Osteocyte (in vitro differentiated cells): ENCODE results near the gene PIP4K2B. TPM values are rescaled to one million over a fixed set of nuclear protein-coding genes. Genes with fewer than 3 reads are reported as not detected.

Source experiments
- DNase-seq: peaks from one replicate; pipeline ENCODE4 v3.0.0; 2021; ENCODE audit warnings: mixed read lengths; ENCODE audit not compliant: unreplicated experiment; ENCODE audit errors: extremely low spot score
- H3K27ac Mint-ChIP-seq: one replicate; pipeline ENCODE4 v1.8.0; 2021; ENCODE audit warnings: mild to moderate bottlenecking, mixed read lengths; ENCODE audit not compliant: unreplicated experiment
- H3K27me3 Mint-ChIP-seq: one replicate; pipeline ENCODE4 v1.8.0; 2021; ENCODE audit warnings: mixed read lengths; ENCODE audit not compliant: unreplicated experiment
- H3K36me3 Mint-ChIP-seq: one replicate; pipeline ENCODE4 v1.8.0; 2021; ENCODE audit warnings: mixed read lengths; ENCODE audit not compliant: unreplicated experiment
- H3K4me1 Mint-ChIP-seq: one replicate; pipeline ENCODE4 v1.8.0; 2021; ENCODE audit warnings: mixed read lengths; ENCODE audit not compliant: unreplicated experiment
- H3K4me3 Mint-ChIP-seq: one replicate; pipeline ENCODE4 v1.8.0; 2021; ENCODE audit warnings: mild to moderate bottlenecking, moderate library complexity, mixed read lengths; ENCODE audit not compliant: unreplicated experiment
- H3K9me3 Mint-ChIP-seq: one replicate; pipeline ENCODE4 v1.8.0; 2021; ENCODE audit warnings: mixed read lengths; ENCODE audit not compliant: unreplicated experiment
- total RNA-seq: library from RNA; stranded (reverse); gene quantifications from 2 replicates; pipeline ENCODE4 v1.2.1, GENCODE V29; 2021
- TF ChIP-seq, protein P1 (sequence below): fragments of 200-600 bp; sonication (generic); IDR thresholded peaks from 2 replicates; pipeline ENCODE4 v1.5.0; 2021; ENCODE audit warnings: antibody characterized with exemption, mild to moderate bottlenecking, moderate library complexity

PIP4K2B gene
- total RNA-seq, 1 donor from 2014 or later, result 77.4 TPM

DNA sequence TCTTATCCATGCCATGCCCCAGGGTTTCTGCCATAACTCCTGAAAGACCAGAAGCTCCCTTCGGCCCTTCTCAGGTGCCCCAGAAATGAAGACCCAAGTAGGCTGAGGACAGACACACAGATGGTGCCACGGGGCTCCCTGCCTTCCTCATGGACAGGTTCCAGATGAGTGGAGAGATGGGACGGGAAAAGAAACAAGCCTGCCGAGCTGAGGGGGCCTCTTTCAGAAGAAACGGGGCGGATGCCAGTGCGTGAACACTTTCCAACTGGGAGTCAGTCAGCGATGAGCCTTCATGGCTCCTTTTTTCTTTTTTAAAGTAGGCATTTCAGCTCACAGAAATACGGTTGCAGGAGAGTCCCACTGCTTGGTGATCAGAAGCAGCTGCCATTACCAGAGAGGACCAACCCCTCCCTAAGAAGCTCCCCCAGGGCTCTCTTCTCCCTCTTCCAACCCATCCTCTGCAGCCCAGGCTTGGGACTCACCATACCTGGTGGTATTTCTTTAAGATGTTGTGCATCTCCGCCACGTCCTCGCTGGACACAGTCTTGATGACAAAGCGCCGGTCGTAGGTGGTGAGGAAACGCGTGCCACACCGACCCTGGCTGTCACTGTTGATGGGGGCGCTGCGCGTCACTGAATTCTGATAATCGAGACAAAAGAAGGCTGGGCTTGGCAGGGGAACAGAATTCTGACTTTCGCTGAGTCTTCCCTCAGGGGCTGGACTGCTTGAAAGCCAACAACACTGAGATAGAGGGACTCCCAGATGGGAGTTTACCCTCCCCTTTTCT is 19.2 kb downstream of the PIP4K2B start:
- H3K27me3 Mint-ChIP-seq, result no peaks in the 10 kb centered on the region
- no peak for DNase-seq
- TF ChIP-seq, protein P1, sequence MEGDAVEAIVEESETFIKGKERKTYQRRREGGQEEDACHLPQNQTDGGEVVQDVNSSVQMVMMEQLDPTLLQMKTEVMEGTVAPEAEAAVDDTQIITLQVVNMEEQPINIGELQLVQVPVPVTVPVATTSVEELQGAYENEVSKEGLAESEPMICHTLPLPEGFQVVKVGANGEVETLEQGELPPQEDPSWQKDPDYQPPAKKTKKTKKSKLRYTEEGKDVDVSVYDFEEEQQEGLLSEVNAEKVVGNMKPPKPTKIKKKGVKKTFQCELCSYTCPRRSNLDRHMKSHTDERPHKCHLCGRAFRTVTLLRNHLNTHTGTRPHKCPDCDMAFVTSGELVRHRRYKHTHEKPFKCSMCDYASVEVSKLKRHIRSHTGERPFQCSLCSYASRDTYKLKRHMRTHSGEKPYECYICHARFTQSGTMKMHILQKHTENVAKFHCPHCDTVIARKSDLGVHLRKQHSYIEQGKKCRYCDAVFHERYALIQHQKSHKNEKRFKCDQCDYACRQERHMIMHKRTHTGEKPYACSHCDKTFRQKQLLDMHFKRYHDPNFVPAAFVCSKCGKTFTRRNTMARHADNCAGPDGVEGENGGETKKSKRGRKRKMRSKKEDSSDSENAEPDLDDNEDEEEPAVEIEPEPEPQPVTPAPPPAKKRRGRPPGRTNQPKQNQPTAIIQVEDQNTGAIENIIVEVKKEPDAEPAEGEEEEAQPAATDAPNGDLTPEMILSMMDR, result no peak
- H3K4me3 Mint-ChIP-seq, result no peak overlapping the region
- H3K4me1 Mint-ChIP-seq, result no peaks in the 10 kb centered on the region
- no peaks in the 10 kb centered on the region for H3K9me3 Mint-ChIP-seq
- no peak overlapping the region for H3K27ac Mint-ChIP-seq
- peaks cover 40% of the 10 kb centered on the region for H3K36me3 Mint-ChIP-seq

DNA sequence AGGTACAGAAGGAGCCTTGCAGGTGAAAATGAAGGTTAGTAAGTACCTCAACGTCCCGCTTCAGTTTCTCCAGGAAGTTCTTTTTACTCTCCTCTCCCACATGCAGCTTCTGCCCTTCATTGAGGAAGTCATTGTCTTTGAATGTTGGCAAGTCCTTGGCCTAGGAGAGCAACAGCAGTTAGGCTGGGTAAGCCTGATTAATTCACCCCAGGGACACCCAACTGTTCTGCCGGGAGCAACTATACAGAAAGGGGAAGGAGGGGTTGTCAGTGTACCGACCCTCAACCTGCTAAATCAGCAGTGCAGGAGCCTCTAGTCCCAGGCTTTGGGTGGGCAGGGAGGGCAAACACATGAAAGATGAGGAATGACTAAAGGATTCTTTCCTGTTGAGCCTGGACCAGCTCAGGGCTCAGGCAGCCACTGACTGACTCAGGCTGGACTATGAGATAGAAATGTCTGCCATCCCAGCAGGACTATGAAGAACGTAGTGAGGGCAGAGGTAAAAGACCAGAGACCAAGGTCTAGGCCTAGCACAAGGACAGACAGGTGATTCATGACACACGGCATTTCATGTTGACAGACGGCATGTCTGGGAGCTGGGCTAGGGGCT is 21.6 kb downstream of the PIP4K2B start:
- no peak overlapping the region for H3K4me3 Mint-ChIP-seq
- H3K9me3 Mint-ChIP-seq, result no peaks in the 10 kb centered on the region
- H3K27ac Mint-ChIP-seq, result no peak overlapping the region
- DNase-seq, result no peak
- TF ChIP-seq, protein P1, result no peak
- peaks cover 44% of the 10 kb centered on the region for H3K36me3 Mint-ChIP-seq
- no peaks in the 10 kb centered on the region for H3K27me3 Mint-ChIP-seq
- H3K4me1 Mint-ChIP-seq, result no peaks in the 10 kb centered on the region

DNA sequence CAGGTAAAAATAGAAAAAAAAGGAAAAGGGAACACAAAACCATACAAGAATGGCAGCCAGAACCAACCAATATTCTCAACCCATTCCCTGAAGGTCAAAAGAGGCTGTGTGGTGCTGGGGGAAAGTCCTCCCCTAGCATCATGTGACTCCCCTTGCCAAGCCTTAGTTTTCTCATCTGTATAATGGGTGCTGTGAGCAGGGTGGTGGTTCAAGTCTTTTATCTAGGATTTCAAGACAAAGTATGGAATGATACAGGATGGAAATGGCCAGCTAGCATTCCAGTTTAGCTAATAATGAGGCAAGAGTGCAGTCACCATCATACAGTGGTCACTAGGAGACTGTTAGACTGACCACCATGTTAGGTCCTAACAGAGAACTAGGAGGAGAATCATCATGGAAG is 26.1 kb downstream of the PIP4K2B start:
- no peaks in the 10 kb centered on the region for H3K27me3 Mint-ChIP-seq
- H3K4me1 Mint-ChIP-seq, result no peaks in the 10 kb centered on the region
- no peaks in the 10 kb centered on the region for H3K9me3 Mint-ChIP-seq
- no peak overlapping the region for H3K27ac Mint-ChIP-seq
- peaks cover 43% of the 10 kb centered on the region for H3K36me3 Mint-ChIP-seq
- DNase-seq, result no peak
- H3K4me3 Mint-ChIP-seq, result no peak overlapping the region
- TF ChIP-seq, protein P1, result no peak

DNA sequence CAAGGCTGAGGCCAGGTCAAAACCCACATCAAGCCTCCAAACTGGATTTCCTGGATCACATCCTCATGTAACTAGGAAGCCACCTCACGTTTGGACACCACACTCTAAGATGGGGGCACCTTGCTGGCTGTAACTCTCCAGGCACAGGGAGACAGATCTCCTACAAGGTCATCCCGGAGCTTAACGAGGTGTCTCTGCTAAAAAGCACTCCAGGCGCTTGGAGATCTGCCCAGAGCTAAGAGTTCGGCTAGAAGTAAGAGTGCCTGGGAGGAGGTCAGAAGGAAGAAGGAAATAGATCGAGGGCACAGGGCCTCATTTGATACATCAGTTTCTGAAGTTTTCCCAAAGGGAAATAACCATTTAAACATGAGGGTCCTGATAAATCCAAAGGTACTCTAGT is 30.9 kb downstream of the PIP4K2B start:
- no peak for DNase-seq
- Mint-ChIP-seq H3K36me3 (peaks cover 42% of the 10 kb centered on the region), H3K4me1 (no peaks in the 10 kb centered on the region), H3K9me3 (no peaks in the 10 kb centered on the region), H3K27me3 (no peaks in the 10 kb centered on the region), H3K4me3 (no peak overlapping the region), H3K27ac (no peak overlapping the region)
- TF ChIP-seq, protein P1, result no peak

DNA sequence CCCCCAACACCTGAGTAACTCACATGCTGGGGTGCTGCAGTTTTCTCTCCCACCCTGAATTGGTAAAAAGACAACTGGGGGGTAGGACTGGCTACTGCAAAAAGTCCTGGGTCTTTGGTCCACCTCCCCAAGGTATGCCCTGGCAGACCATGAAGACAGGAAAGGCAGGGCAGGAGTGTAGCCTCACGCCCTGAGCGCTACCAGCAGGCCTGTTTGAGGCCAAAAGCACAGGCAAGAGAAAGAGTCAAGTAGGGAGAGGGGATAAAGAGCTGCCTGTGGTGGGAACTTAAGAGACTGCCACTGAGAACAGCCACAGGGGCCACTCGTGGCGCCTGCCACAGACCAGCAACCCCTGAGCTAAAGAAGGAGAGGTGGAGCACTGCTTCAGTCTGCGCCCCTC is 33.0 kb downstream of the PIP4K2B start:
- Mint-ChIP-seq H3K27ac (no peak overlapping the region), H3K4me3 (no peak overlapping the region), H3K9me3 (no peaks in the 10 kb centered on the region), H3K4me1 (no peaks in the 10 kb centered on the region), H3K27me3 (no peaks in the 10 kb centered on the region), H3K36me3 (peaks cover 32% of the 10 kb centered on the region)
- no peak for DNase-seq
- TF ChIP-seq, protein P1, result no peak
